Gastroesophageal sphincter (tissue), 3 donors: ENCODE measurements around the gene SNRPE.

Source experiments
- CTCF ChIP-seq, 4 experiments: fragments of 200-600 bp in 2 of 4; fragments of 450-650 bp in 2 of 4; sonication (generic) in 1 of 4; IDR thresholded peaks; one replicate each; pipeline ENCODE4 v1.5.1; 2017 to 2019; ENCODE audit warnings: antibody characterized with exemption in 4 of 4, mild to moderate bottlenecking in 2 of 4, moderate library complexity in 2 of 4
- POLR2A ChIP-seq, 2 donors: fragments of 450-650 bp; IDR thresholded peaks; one replicate each; pipeline ENCODE4 v1.6.1; 2017; ENCODE audit warnings: antibody characterized with exemption in 2 of 2, mild to moderate bottlenecking in 2 of 2, moderate library complexity in 1 of 2
- POLR2AphosphoS5 ChIP-seq: sonication (generic); formaldehyde crosslinking; IDR thresholded peaks from one replicate; pipeline ENCODE4 v1.6.1; 2017; ENCODE audit warnings: antibody characterized with exemption

DNA sequence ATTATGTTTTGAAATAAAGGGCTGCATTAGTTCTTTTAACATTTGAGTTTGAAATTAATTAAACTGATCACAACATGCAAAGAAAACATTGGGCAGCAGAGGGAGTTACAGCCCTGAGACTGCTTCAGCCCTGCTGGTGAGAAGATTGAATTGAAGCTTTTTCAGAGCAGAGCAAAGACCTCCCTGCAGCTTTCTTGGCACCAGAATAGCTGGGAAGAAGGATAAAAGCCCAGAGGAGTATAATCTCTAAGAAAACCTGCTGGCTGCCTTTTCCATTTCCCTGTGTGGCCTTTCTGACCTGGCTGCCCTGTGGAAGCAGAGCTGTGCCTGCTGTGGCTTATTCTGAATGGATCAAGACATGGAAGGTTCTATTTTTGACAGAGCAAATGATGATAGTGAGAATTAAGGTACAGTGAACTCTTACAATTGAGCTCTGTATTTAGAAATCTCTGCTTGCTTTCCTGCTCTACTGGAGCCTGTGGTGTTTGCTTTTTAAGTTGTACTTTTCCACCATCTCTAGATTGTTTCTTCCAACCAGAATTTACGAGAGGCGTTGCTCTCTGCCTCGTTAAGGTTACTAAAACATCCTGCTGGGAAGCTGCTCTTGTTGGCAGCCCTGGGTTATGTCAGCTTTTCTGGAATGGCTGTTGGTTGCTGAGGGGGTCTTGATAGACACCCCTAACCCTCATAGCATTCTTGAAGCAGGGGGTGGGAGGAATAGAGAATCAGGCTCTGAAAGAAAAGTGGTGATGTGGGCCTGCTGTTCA lies 9.9 kb downstream of the SNRPE start:
- peak; percentile 7 to 83 (median 70) for TF ChIP-seq CTCF (IDR thresholded peaks at IDR 0.05)
- TF ChIP-seq POLR2A (IDR thresholded peaks at IDR 0.05) = no peak
- no peak for TF ChIP-seq POLR2AphosphoS5
